Measurements from ENCODE around the gene RRP12.
A peak's percentile ranks its signal among the peaks of the same experiment; 100 is the strongest.
"Not testable (repeated sequence)": the region's sequence is repeated elsewhere in the genome, so short reads cannot be mapped to it uniquely, and the experiment has no call there.

The RRP12 gene

DNA sequence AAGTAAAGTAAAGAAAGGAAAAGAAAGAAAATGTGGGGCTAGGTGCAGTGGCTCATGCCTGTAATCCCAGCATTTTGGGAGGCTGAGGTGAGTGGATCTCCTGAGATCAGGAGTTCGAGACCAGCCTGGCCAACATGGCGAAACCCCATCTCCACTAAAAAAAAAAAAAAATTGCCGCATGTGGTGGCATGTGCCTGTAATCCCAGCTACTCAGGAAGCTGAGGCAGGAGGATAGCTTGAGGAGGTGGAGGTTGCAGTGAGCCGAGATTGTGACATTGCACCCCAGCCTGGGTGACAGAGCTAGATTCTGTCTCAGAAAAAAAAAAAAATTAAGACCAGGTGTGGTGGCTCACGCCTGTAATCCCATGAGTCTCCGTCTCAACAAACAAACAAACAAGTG is 57.5 kb downstream of the RRP12 start:
- not testable (repeated sequence) for H3K4ac ChIP-seq (ENCODE audit: low read depth in 1 of 2, low read length in 2 of 2); H3K18ac ChIP-seq (ENCODE audit: low read depth in 1 of 2, low read length in 2 of 2); H3K4me2 ChIP-seq (ENCODE audit: low read length, poor library complexity, severe bottlenecking); DNase-seq; H2BK15ac ChIP-seq (ENCODE audit: low read depth, poor library complexity, severe bottlenecking); H3K36me3 ChIP-seq (ENCODE audit: control insufficient read depth in 1 of 2, insufficient read depth in 2 of 2, low read depth in 1 of 2, low read length in 2 of 2); H2AK5ac ChIP-seq (ENCODE audit: low read length, severe bottlenecking); H3K27ac ChIP-seq (ENCODE audit: low read length, poor library complexity, severe bottlenecking); H3K23ac ChIP-seq (ENCODE audit: low read length in 2 of 2); H3K4me3 ChIP-seq (ENCODE audit: insufficient read depth in 1 of 2, low read depth in 1 of 2, low read length in 2 of 2); H3K4me1 ChIP-seq (ENCODE audit: control insufficient read depth, insufficient read depth, low read depth, low read length); H2BK12ac ChIP-seq (ENCODE audit: low read length in 2 of 2); H4K91ac ChIP-seq (ENCODE audit: low read length); H3K9me3 ChIP-seq (ENCODE audit: control insufficient read depth, low read length); H3K14ac ChIP-seq (ENCODE audit: low read length in 2 of 2); H4K8ac ChIP-seq (ENCODE audit: low read length); H2BK120ac ChIP-seq (ENCODE audit: low read depth, low read length); H2AFZ ChIP-seq (ENCODE audit: low read depth, low read length); H3K79me1 ChIP-seq (replicated peaks; ENCODE audit: low read length, poor library complexity, severe bottlenecking); H2BK5ac ChIP-seq (ENCODE audit: low read depth, low read length, poor library complexity, severe bottlenecking); H3K9ac ChIP-seq (ENCODE audit: low read length)
- WGBS, result 91% methylated on average over 4 of the region's 6 CpGs
- peaks cover 0 to 10% of the 10 kb centered on the region in 2 experiments for H3K27me3 ChIP-seq (ENCODE audit: control insufficient read depth in 1 of 2, insufficient read depth in 1 of 2, low read length in 2 of 2)

DNA sequence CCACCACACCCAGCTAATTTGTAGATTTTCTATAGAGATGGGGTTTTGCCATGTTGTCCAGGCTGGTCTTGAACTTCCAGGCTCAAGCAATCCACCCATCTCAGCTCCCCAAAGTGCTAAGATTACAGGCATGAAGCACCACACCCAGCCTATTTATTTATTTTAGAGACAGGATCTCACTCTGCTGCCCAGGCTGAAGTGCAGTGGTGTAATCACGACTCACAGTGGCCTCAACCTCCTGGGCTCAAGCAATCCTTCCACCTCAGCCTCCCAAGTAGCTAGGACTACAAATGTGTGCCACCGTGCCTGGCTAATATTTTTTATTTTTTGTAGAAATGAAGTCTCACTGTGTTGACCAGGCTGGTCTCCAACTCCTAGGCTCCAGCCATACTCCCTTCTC is 59.7 kb downstream of the RRP12 start:
- H3K27me3 ChIP-seq (ENCODE audit: control insufficient read depth in 1 of 2, insufficient read depth in 1 of 2, low read length in 2 of 2), result peaks cover 0 to 25% of the 10 kb centered on the region in 2 experiments
- H2BK12ac ChIP-seq (ENCODE audit: low read length in 2 of 2), result no peak overlapping the region
- no peak overlapping the region for H2BK15ac ChIP-seq (ENCODE audit: low read depth, poor library complexity, severe bottlenecking)
- H3K4me2 ChIP-seq (ENCODE audit: low read length, poor library complexity, severe bottlenecking), result no peak overlapping the region
- H2AFZ ChIP-seq (ENCODE audit: low read depth, low read length), result no peak overlapping the region
- DNase-seq, result no peak
- H3K79me1 ChIP-seq (replicated peaks; ENCODE audit: low read length, poor library complexity, severe bottlenecking), result no peaks in the 10 kb centered on the region
- no peak overlapping the region for H4K91ac ChIP-seq (ENCODE audit: low read length)
- no peak overlapping the region for H2BK5ac ChIP-seq (ENCODE audit: low read depth, low read length, poor library complexity, severe bottlenecking)
- H3K18ac ChIP-seq (ENCODE audit: low read depth in 1 of 2, low read length in 2 of 2), result no peak overlapping the region
- H3K27ac ChIP-seq (ENCODE audit: low read length, poor library complexity, severe bottlenecking), result no peak overlapping the region
- no peak overlapping the region for H3K23ac ChIP-seq (ENCODE audit: low read length in 2 of 2)
- H3K9me3 ChIP-seq (ENCODE audit: control insufficient read depth, low read length), result no peaks in the 10 kb centered on the region
- 96% methylated on average over 2 of the region's 2 CpGs for WGBS
- H2BK120ac ChIP-seq (ENCODE audit: low read depth, low read length), result no peak overlapping the region
- peaks cover 3% of the 10 kb centered on the region for H3K4me1 ChIP-seq (ENCODE audit: control insufficient read depth, insufficient read depth, low read depth, low read length)
- no peak overlapping the region for H3K14ac ChIP-seq (ENCODE audit: low read length in 2 of 2)
- H3K4ac ChIP-seq (ENCODE audit: low read depth in 1 of 2, low read length in 2 of 2), result no peak overlapping the region
- H3K9ac ChIP-seq (ENCODE audit: low read length), result no peak overlapping the region
- H2AK5ac ChIP-seq (ENCODE audit: low read length, severe bottlenecking), result no peak overlapping the region
- H3K36me3 ChIP-seq (ENCODE audit: control insufficient read depth in 1 of 2, insufficient read depth in 2 of 2, low read depth in 1 of 2, low read length in 2 of 2), result no peaks in the 10 kb centered on the region
- no peak overlapping the region for H4K8ac ChIP-seq (ENCODE audit: low read length)
- no peak overlapping the region for H3K4me3 ChIP-seq (ENCODE audit: insufficient read depth in 1 of 2, low read depth in 1 of 2, low read length in 2 of 2)

DNA sequence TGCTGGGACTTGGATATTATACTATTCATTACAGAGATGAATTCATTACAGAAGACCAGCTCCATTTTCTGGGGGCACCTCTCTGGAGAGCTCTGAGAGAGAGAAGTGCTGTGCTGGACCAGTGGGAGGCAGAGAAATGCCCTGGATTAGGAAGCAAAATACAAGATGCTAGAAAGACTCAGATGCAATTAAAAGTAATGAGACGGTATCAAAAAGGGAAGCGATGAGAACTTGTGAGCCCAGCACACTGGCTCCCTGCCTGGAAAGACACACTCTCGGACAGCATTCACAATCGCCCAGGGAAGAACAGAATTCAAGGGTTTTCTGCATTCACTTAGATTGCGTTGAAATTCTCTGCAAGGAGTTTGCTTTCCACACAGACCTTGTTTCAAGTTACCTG is 63.1 kb downstream of the RRP12 start:
- Histone ChIP-seq H3K23ac (ENCODE audit: low read length in 2 of 2) (no peak overlapping the region), H2AK5ac (ENCODE audit: low read length, severe bottlenecking) (no peak overlapping the region), H3K4me1 (ENCODE audit: control insufficient read depth, insufficient read depth, low read depth, low read length) (peaks cover 9% of the 10 kb centered on the region)

DNA sequence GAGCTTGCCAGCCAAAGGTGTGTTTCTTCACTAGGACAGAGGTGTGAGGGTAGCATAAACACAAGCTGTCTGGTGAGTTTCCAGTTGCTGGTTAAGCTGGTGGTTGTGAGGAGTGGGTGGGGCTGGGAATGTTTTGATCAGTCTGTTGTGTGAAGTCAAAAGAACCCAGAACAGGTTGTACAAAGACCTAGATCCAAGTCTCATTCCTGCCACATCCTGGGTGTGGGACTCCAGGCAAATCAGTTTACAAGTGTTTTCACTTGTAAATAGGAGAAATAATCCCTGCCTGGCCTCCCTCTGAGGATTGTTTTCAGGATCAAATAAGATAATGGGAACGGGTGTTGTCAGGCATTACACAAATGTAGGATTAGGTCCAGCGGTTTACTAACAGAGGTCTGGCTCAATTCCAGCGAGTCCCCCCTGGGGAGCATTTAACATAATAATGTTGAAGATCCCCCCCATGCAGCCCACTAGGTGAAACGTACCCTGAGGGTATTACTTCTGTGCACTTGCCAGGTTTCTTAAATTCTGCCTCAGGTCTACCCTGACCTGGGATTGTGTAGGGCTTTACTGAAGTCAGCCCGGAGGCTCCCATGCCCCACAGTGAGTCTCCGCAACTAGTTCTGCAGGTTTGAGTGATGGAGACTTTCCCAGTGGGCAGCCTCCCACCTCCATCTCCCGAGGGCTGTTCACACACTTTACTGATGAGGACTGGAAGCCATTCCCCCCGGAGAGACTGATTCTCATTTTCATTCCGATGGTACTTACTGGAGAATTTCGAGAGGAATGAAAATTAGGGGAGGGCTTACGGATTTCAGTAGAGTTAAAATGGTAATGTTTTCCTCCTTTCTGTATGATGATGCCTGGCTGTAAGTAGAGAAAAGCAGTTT is 64.0 kb downstream of the RRP12 start:
- Histone ChIP-seq H3K4me3 (ENCODE audit: insufficient read depth in 1 of 2, low read depth in 1 of 2, low read length in 2 of 2) (peak overlapping the region in 1 of 2 experiments; percentile 62), H3K4ac (ENCODE audit: low read depth in 1 of 2, low read length in 2 of 2) (no peak overlapping the region), H2BK120ac (ENCODE audit: low read depth, low read length) (no peak overlapping the region), H2BK15ac (ENCODE audit: low read depth, poor library complexity, severe bottlenecking) (no peak overlapping the region), H4K91ac (ENCODE audit: low read length) (no peak overlapping the region), H3K18ac (ENCODE audit: low read depth in 1 of 2, low read length in 2 of 2) (no peak overlapping the region), H2BK5ac (ENCODE audit: low read depth, low read length, poor library complexity, severe bottlenecking) (no peak overlapping the region), H3K9me3 (ENCODE audit: control insufficient read depth, low read length) (no peaks in the 10 kb centered on the region), H2AFZ (ENCODE audit: low read depth, low read length) (no peak overlapping the region), H3K14ac (ENCODE audit: low read length in 2 of 2) (no peak overlapping the region), H3K27ac (ENCODE audit: low read length, poor library complexity, severe bottlenecking) (no peak overlapping the region), H2BK12ac (ENCODE audit: low read length in 2 of 2) (no peak overlapping the region), H2AK5ac (ENCODE audit: low read length, severe bottlenecking) (no peak overlapping the region), H3K36me3 (ENCODE audit: control insufficient read depth in 1 of 2, insufficient read depth in 2 of 2, low read depth in 1 of 2, low read length in 2 of 2) (no peaks in the 10 kb centered on the region), H3K4me2 (ENCODE audit: low read length, poor library complexity, severe bottlenecking) (peak overlapping the region; percentile 61), H3K4me1 (ENCODE audit: control insufficient read depth, insufficient read depth, low read depth, low read length) (peaks cover 10% of the 10 kb centered on the region), H3K23ac (ENCODE audit: low read length in 2 of 2) (no peak overlapping the region), H4K8ac (ENCODE audit: low read length) (no peak overlapping the region), H3K9ac (ENCODE audit: low read length) (peak overlapping the region; percentile 11), H3K79me1 (replicated peaks; ENCODE audit: low read length, poor library complexity, severe bottlenecking) (peaks cover 1% of the 10 kb centered on the region), H3K27me3 (ENCODE audit: control insufficient read depth in 1 of 2, insufficient read depth in 1 of 2, low read length in 2 of 2) (peaks cover 0 to 27% of the 10 kb centered on the region in 2 experiments)
- 7% methylated on average over 11 of the region's 11 CpGs for WGBS
- no peak for DNase-seq

More for the DNA sequence above, 63.1 kb downstream of the RRP12 start:
- H3K18ac ChIP-seq (ENCODE audit: low read depth in 1 of 2, low read length in 2 of 2), result no peak overlapping the region
- H4K8ac ChIP-seq (ENCODE audit: low read length), result no peak overlapping the region
- H2BK12ac ChIP-seq (ENCODE audit: low read length in 2 of 2), result no peak overlapping the region
- H4K91ac ChIP-seq (ENCODE audit: low read length), result no peak overlapping the region
- H3K27ac ChIP-seq (ENCODE audit: low read length, poor library complexity, severe bottlenecking), result no peak overlapping the region
- DNase-seq, result no peak
- H3K9me3 ChIP-seq (ENCODE audit: control insufficient read depth, low read length), result no peaks in the 10 kb centered on the region
- H3K4me3 ChIP-seq (ENCODE audit: insufficient read depth in 1 of 2, low read depth in 1 of 2, low read length in 2 of 2), result no peak overlapping the region
- no peak overlapping the region for H3K4me2 ChIP-seq (ENCODE audit: low read length, poor library complexity, severe bottlenecking)
- H3K79me1 ChIP-seq (replicated peaks; ENCODE audit: low read length, poor library complexity, severe bottlenecking), result peaks cover 1% of the 10 kb centered on the region
- H2BK5ac ChIP-seq (ENCODE audit: low read depth, low read length, poor library complexity, severe bottlenecking), result no peak overlapping the region
- no peaks in the 10 kb centered on the region for H3K36me3 ChIP-seq (ENCODE audit: control insufficient read depth in 1 of 2, insufficient read depth in 2 of 2, low read depth in 1 of 2, low read length in 2 of 2)
- H3K4ac ChIP-seq (ENCODE audit: low read depth in 1 of 2, low read length in 2 of 2), result no peak overlapping the region
- no peak overlapping the region for H3K9ac ChIP-seq (ENCODE audit: low read length)
- H2BK15ac ChIP-seq (ENCODE audit: low read depth, poor library complexity, severe bottlenecking), result no peak overlapping the region
- H3K14ac ChIP-seq (ENCODE audit: low read length in 2 of 2), result no peak overlapping the region
- H2BK120ac ChIP-seq (ENCODE audit: low read depth, low read length), result no peak overlapping the region
- 71% methylated on average over 5 of the region's 5 CpGs for WGBS
- H2AFZ ChIP-seq (ENCODE audit: low read depth, low read length), result no peak overlapping the region
- H3K27me3 ChIP-seq (ENCODE audit: control insufficient read depth in 1 of 2, insufficient read depth in 1 of 2, low read length in 2 of 2), result peaks cover 0 to 29% of the 10 kb centered on the region in 2 experiments

Measured in mesenchymal stem cell (in vitro differentiated cells and primary cell).